GM12891 (cell line): ENCODE data around the gene POU2F1.

Experiments
- POLR2A ChIP-seq: IDR thresholded peaks from 2 replicates; pipeline ENCODE4 v1.6.1; 2011; ENCODE audit warnings: low read depth, low read length, control low read depth
- POLR2AphosphoS5 ChIP-seq: IDR thresholded peaks from 2 replicates; pipeline ENCODE4 v1.6.1; 2011; ENCODE audit warnings: low read depth, low read length, control low read depth
- TAF1 ChIP-seq: IDR thresholded peaks from 2 replicates; pipeline ENCODE4 v1.6.1; 2011; ENCODE audit warnings: low read depth, low read length, control low read depth

- TF ChIP-seq POLR2AphosphoS5 = no peak
- no peak for TF ChIP-seq TAF1
- no peak for TF ChIP-seq POLR2A
Measured at GRCh38 chr1:167369175-167369574, 148.5 kb downstream of the POU2F1 start.
